Measurements from ENCODE around the gene TNFAIP1.

The TNFAIP1 gene

GRCh38 chr17:28371245-28372202, 36.0 kb downstream of the TNFAIP1 start, which contains the start of gene SARM1:
TSS of gene SARM1 (plus strand) at chr17:28371694. CDS start at chr17:28372033, 339 bp downstream.
- peak; percentile 17 for DNase-seq (ENCODE audit: low spot score)

GRCh38 chr17:28372203-28372944, 36.8 kb downstream of the TNFAIP1 start:
- DNase-seq (ENCODE audit: low spot score), result no peak

- DNase-seq (ENCODE audit: low spot score), result no peak
Observed at GRCh38 chr17:28372945-28373274, 37.3 kb downstream of the TNFAIP1 start.

GRCh38 chr17:28379814-28380801, 44.5 kb downstream of the TNFAIP1 start:
- DNase-seq (ENCODE audit: low spot score), result no peak

GRCh38 chr17:28381141-28381825, 45.7 kb downstream of the TNFAIP1 start:
- DNase-seq (ENCODE audit: low spot score), result no peak

GRCh38 chr17:28384281-28385036, 48.9 kb downstream of the TNFAIP1 start:
- no peak for DNase-seq (ENCODE audit: low spot score)

- no peak for DNase-seq (ENCODE audit: low spot score)
Observed at GRCh38 chr17:28385037-28385400, 49.5 kb downstream of the TNFAIP1 start.

- no peak for DNase-seq (ENCODE audit: low spot score)
Observed at GRCh38 chr17:28385406-28385805, 49.8 kb downstream of the TNFAIP1 start.

- no peak for DNase-seq (ENCODE audit: low spot score)
Observed at GRCh38 chr17:28386391-28386790, 50.8 kb downstream of the TNFAIP1 start.

GRCh38 chr17:28388106-28388505, 52.5 kb downstream of the TNFAIP1 start:
- no peak for DNase-seq (ENCODE audit: low spot score)

GRCh38 chr17:28390141-28390540, 54.6 kb downstream of the TNFAIP1 start:
- no peak for DNase-seq (ENCODE audit: low spot score)

GRCh38 chr17:28390563-28390962, 55.0 kb downstream of the TNFAIP1 start:
- no peak for DNase-seq (ENCODE audit: low spot score)

GRCh38 chr17:28390984-28391383, 55.4 kb downstream of the TNFAIP1 start:
- no peak for DNase-seq (ENCODE audit: low spot score)

- DNase-seq (ENCODE audit: low spot score), result no peak
Observed at GRCh38 chr17:28391401-28391800, 55.8 kb downstream of the TNFAIP1 start.

- DNase-seq (ENCODE audit: low spot score), result no peak
Observed at GRCh38 chr17:28392491-28392890, 56.9 kb downstream of the TNFAIP1 start.

- DNase-seq (ENCODE audit: low spot score), result no peak
Observed at GRCh38 chr17:28394337-28395116, 59.0 kb downstream of the TNFAIP1 start.

- no peak for DNase-seq (ENCODE audit: low spot score)
Observed at GRCh38 chr17:28395426-28395825, 59.9 kb downstream of the TNFAIP1 start.

- DNase-seq (ENCODE audit: low spot score), result no peak
Observed at GRCh38 chr17:28395968-28396367, 60.4 kb downstream of the TNFAIP1 start.

Data from hematopoietic multipotent progenitor cell treated with erythropoietin and hydrocortisone succinate and interleukin-3 and kit ligand, for 17 days (in vitro differentiated cells).